Tibial artery (tissue), 4 donors: ENCODE data around the gene CRHR2.

Experiments
- DNase-seq, 2 donors: peaks; one replicate each; pipeline ENCODE4 v3.0.0-alpha.2; 2019
- H3K27ac ChIP-seq, 2 donors: fragments of 200-600 bp; sonication (generic) in 1 of 2; 1 replicate in 1 of 2; 2 replicates in 1 of 2; pipeline ENCODE4 v1.5.1; 2018 to 2019; ENCODE audit warnings: mild to moderate bottlenecking in 1 of 2
- H3K27me3 ChIP-seq, 2 donors: fragments of 200-600 bp; sonication (generic) in 1 of 2; one replicate each; pipeline versions ENCODE4 v1.5.1 to v1.6.0; 2016 to 2019
- H3K36me3 ChIP-seq, 3 donors: fragments of 200-600 bp; sonication (generic) in 2 of 3; one replicate each; pipeline ENCODE4 v1.5.1; 2016 to 2019; ENCODE audit warnings: mild to moderate bottlenecking in 2 of 3
- H3K4me1 ChIP-seq, 4 donors: fragments of 200-600 bp; sonication (generic) in 2 of 4; 1 replicate in 3 of 4; 2 replicates in 1 of 4; pipeline ENCODE4 v1.5.1; 2016 to 2019
- H3K4me3 ChIP-seq, 2 donors: fragments of 200-600 bp; sonication (generic) in 1 of 2; 1 replicate in 1 of 2; 2 replicates in 1 of 2; pipeline ENCODE4 v1.5.1; 2018 to 2019; ENCODE audit warnings: mild to moderate bottlenecking in 2 of 2
- H3K9me3 ChIP-seq, 3 donors: fragments of 200-600 bp; sonication (generic) in 1 of 3; one replicate each; pipeline ENCODE4 v1.5.1; 2016 to 2019
- CTCF ChIP-seq, 2 experiments: fragments of 200-600 bp in 1 of 2; fragments of 450-650 bp in 1 of 2; IDR thresholded peaks; one replicate each; pipeline ENCODE4 v1.5.1; 2017 to 2019; ENCODE audit warnings: antibody characterized with exemption in 2 of 2, mild to moderate bottlenecking in 1 of 2, moderate library complexity in 1 of 2
- intact Hi-C: fragments of 100-400 bp; cut with DNase I; formaldehyde crosslinking; loops from one replicate; pipeline ENCODE4 v1.15.0; 2023; ENCODE audit warnings: low total_unique reads

The CRHR2 gene

GRCh38 chr7:30681331-30681797 is 892 bp downstream of the CRHR2 start:
- peaks cover 0 to 17% (median 15%) of the 10 kb centered on the region in 4 donors for H3K4me1 ChIP-seq
- no peaks in the 10 kb centered on the region for H3K9me3 ChIP-seq
- intact Hi-C loops, result no loop called here
- H3K27ac ChIP-seq, result no peak overlapping the region
- H3K27me3 ChIP-seq, result peaks cover 0 to 80% of the 10 kb centered on the region in 2 donors
- no peaks in the 10 kb centered on the region for H3K36me3 ChIP-seq
- H3K4me3 ChIP-seq, result peak overlapping the region; percentile 39 to 51
- DNase-seq, result no peak
- no peak for TF ChIP-seq CTCF (IDR thresholded peaks at IDR 0.05)

- peaks cover 0 to 17% (median 15%) of the 10 kb centered on the region in 4 donors for H3K4me1 ChIP-seq
- intact Hi-C loops, result no loop called here
Observed at GRCh38 chr7:30679664-30680063, 2.6 kb downstream of the CRHR2 start.

GRCh38 chr7:30678805-30679204 is 3.5 kb downstream of the CRHR2 start:
- Histone ChIP-seq H3K4me1 (peaks cover 0 to 17% (median 15%) of the 10 kb centered on the region in 4 donors), H3K4me3 (no peak overlapping the region), H3K27me3 (peaks cover 0 to 80% of the 10 kb centered on the region in 2 donors), H3K36me3 (no peaks in the 10 kb centered on the region), H3K9me3 (no peaks in the 10 kb centered on the region), H3K27ac (no peak overlapping the region)
- no peak for TF ChIP-seq CTCF (IDR thresholded peaks at IDR 0.05)
- DNase-seq, result no peak
- intact Hi-C loops, result no loop called here

More at GRCh38 chr7:30679664-30680063, 2.6 kb downstream of the CRHR2 start:
- peaks cover 0 to 79% of the 10 kb centered on the region in 2 donors for H3K27me3 ChIP-seq
- no peak for TF ChIP-seq CTCF (IDR thresholded peaks at IDR 0.05)
- DNase-seq, result no peak
- no peak overlapping the region for H3K27ac ChIP-seq
- H3K4me3 ChIP-seq, result no peak overlapping the region
- no peaks in the 10 kb centered on the region for H3K9me3 ChIP-seq
- no peaks in the 10 kb centered on the region for H3K36me3 ChIP-seq

GRCh38 chr7:30674876-30675275 is 7.4 kb downstream of the CRHR2 start:
- Histone ChIP-seq H3K9me3 (no peaks in the 10 kb centered on the region), H3K27me3 (peaks cover 0 to 50% of the 10 kb centered on the region in 2 donors), H3K36me3 (no peaks in the 10 kb centered on the region), H3K4me1 (no peaks in the 10 kb centered on the region), H3K4me3 (no peak overlapping the region), H3K27ac (no peak overlapping the region)
- no peak for TF ChIP-seq CTCF (IDR thresholded peaks at IDR 0.05)
- intact Hi-C loops, result no loop called here
- no peak for DNase-seq

- Histone ChIP-seq H3K4me1 (no peaks in the 10 kb centered on the region), H3K36me3 (no peaks in the 10 kb centered on the region), H3K9me3 (no peaks in the 10 kb centered on the region), H3K27ac (no peak overlapping the region), H3K27me3 (peaks cover 0 to 46% of the 10 kb centered on the region in 2 donors), H3K4me3 (no peak overlapping the region)
- intact Hi-C loops, result no loop called here
- TF ChIP-seq CTCF (IDR thresholded peaks at IDR 0.05), result no peak
- DNase-seq, result no peak
Observed at GRCh38 chr7:30674420-30674819, 7.8 kb downstream of the CRHR2 start.
